ENCODE measurements around the gene FAM81A. TPM values are rescaled to one million over a fixed set of nuclear protein-coding genes. Genes with fewer than 3 reads are reported as not detected.
"Not testable (repeated sequence)": the region's sequence is repeated elsewhere in the genome, so short reads cannot be mapped to it uniquely, and the experiment has no call there.

The FAM81A gene
- total RNA-seq, 1 experiment from 2014 or later: not detected

DNA sequence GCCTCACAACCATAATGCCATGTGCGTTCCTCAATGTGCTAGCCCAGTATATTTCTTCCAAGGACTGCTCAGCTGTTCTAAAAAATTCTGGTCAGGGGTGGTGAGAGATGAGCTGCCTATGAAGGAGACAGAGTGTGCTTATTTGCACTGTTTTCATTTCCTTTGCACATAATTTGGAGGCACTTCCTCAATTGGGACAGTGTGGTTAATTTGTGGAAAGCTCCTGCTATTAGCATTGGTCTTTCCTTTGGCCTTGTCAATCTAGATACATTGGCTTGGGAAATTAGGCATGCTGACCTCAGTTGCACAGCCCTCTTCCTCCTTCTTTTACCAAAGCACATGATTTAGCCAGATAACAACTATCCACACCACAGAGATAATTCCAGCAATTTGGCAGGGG is 9.4 kb downstream of the FAM81A start:
- no peak overlapping the region for H2AFZ ChIP-seq (ENCODE audit: low read length)
- no peaks in the 10 kb centered on the region for H4K20me1 ChIP-seq (ENCODE audit: insufficient read depth, low read depth, low read length)
- no peak for DNase-seq
- no peaks in the 10 kb centered on the region for H3K36me3 ChIP-seq (ENCODE audit: insufficient read depth, low read length)
- no peak overlapping the region for H3K4me3 ChIP-seq (ENCODE audit: low read length)
- H3K4me2 ChIP-seq (ENCODE audit: low read depth, low read length, poor library complexity, severe bottlenecking): no peak overlapping the region
- no peaks in the 10 kb centered on the region for H3K9me3 ChIP-seq (ENCODE audit: low read length)
- H3K9ac ChIP-seq (ENCODE audit: low read length): no peak overlapping the region
- H3K27me3 ChIP-seq (ENCODE audit: low read length): no peaks in the 10 kb centered on the region
- no peak overlapping the region for H3K27ac ChIP-seq (ENCODE audit: low read length)
- no peaks in the 10 kb centered on the region for H3K79me2 ChIP-seq (ENCODE audit: low read length)
- H3K4me1 ChIP-seq (ENCODE audit: low read length): no peaks in the 10 kb centered on the region; the same call in 1 of the 2 replicates
- no peaks in the 10 kb centered on the region for H3K9me2 ChIP-seq (replicated peaks; ENCODE audit: insufficient read depth, low read length)

DNA sequence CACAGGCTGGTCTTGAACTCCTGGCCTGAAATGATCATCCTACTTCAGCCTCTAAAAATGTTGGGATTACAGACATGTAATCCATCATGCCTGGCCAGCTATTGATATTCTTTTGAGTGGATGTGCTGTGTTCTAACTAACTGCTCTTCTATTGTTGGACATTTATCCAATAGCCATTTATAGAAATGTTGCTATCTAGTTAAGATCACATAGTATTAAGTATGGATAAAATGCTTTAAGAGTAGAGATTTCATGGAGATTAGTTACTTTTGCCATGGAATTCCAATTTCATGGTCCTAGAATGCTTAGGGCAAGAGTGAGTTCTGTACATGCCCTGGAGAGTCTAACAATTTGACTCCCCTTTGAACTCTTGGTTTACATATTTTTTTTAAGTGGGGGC is 10.9 kb downstream of the FAM81A start:
- Histone ChIP-seq H3K79me2 (ENCODE audit: low read length) (no peaks in the 10 kb centered on the region), H3K27ac (ENCODE audit: low read length) (no peak overlapping the region), H3K9me3 (ENCODE audit: low read length) (no peaks in the 10 kb centered on the region), H4K20me1 (ENCODE audit: insufficient read depth, low read depth, low read length) (no peaks in the 10 kb centered on the region), H3K4me3 (ENCODE audit: low read length) (no peak overlapping the region), H3K27me3 (ENCODE audit: low read length) (no peaks in the 10 kb centered on the region), H3K4me2 (ENCODE audit: low read depth, low read length, poor library complexity, severe bottlenecking) (no peak overlapping the region), H3K9ac (ENCODE audit: low read length) (no peak overlapping the region), H3K9me2 (replicated peaks; ENCODE audit: insufficient read depth, low read length) (no peaks in the 10 kb centered on the region), H3K36me3 (ENCODE audit: insufficient read depth, low read length) (no peaks in the 10 kb centered on the region), H3K4me1 (ENCODE audit: low read length) (no peaks in the 10 kb centered on the region), H2AFZ (ENCODE audit: low read length) (no peak overlapping the region)
- DNase-seq: no peak

DNA sequence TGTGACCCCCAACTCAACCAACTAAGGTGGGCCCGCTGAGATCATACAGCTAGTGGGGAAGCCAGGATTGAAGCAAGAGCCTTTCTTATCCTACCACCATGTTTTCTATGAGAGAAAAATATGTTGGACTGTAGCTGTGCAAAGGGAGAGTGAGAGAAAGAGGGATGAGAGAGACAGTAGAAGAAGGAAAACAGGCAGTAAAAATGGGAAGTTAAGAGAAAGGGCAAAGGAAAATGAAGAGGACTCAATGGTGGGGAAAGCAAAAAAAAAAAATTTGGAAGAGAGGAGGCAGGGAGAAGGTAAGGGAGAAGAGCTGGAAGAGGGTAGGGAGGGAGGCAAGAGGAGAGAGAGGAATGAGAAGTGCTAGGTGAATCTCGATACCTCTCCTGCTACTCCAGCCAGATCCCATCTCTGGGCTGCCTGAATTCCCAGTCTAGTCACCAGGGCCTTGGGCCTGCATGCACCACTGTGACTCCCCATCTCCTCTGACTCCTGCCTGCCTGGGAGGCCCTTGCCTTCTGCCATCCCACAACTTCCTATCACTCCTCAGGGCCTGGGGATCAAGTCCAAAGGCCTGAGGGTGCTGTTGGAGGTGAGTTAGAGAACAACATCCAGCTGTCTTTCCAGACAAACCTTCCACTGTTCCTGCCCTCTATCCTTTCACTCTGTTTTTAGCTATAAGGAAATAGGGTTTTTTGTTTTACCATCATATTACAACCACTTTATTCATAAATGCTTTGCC is 15.7 kb downstream of the FAM81A start:
- Histone ChIP-seq H3K4me1 (ENCODE audit: low read length) (no peaks in the 10 kb centered on the region), H3K79me2 (ENCODE audit: low read length) (no peaks in the 10 kb centered on the region), H3K9me2 (replicated peaks; ENCODE audit: insufficient read depth, low read length) (no peaks in the 10 kb centered on the region), H4K20me1 (ENCODE audit: insufficient read depth, low read depth, low read length) (no peaks in the 10 kb centered on the region), H3K27ac (ENCODE audit: low read length) (no peak overlapping the region), H3K9me3 (ENCODE audit: low read length) (no peaks in the 10 kb centered on the region), H3K27me3 (ENCODE audit: low read length) (no peaks in the 10 kb centered on the region), H3K4me3 (ENCODE audit: low read length) (no peak overlapping the region), H3K9ac (ENCODE audit: low read length) (no peak overlapping the region), H3K36me3 (ENCODE audit: insufficient read depth, low read length) (no peaks in the 10 kb centered on the region), H2AFZ (ENCODE audit: low read length) (no peak overlapping the region), H3K4me2 (ENCODE audit: low read depth, low read length, poor library complexity, severe bottlenecking) (no peak overlapping the region)
- no peak for DNase-seq

DNA sequence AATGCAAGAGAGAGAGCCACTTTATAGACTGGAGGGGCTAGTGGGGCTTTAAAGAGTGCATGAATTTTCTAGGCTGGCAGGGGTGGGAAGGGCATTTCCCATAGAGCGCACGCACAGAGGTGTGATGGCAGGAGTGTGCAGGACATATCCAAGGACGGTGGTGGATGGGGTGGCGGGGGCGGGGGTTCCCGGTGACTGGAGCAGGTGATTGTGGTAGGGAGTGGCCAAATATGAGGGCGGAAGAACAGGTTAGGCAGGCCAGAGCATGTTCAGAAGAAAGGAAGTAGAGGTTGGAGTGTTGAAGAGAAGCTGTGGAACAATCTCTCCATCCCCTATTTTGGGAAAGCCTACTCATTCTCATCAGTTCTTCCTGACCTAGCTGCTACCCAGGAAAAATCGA is 18.1 kb downstream of the FAM81A start:
- no peak overlapping the region for H3K9ac ChIP-seq (ENCODE audit: low read length)
- no peaks in the 10 kb centered on the region for H3K4me1 ChIP-seq (ENCODE audit: low read length)
- no peak overlapping the region for H3K4me3 ChIP-seq (ENCODE audit: low read length)
- no peak overlapping the region for H3K4me2 ChIP-seq (ENCODE audit: low read depth, low read length, poor library complexity, severe bottlenecking)
- H2AFZ ChIP-seq (ENCODE audit: low read length): no peak overlapping the region
- H3K9me3 ChIP-seq (ENCODE audit: low read length): no peaks in the 10 kb centered on the region
- no peaks in the 10 kb centered on the region for H3K36me3 ChIP-seq (ENCODE audit: insufficient read depth, low read length)
- no peaks in the 10 kb centered on the region for H3K79me2 ChIP-seq (ENCODE audit: low read length)
- H3K9me2 ChIP-seq (replicated peaks; ENCODE audit: insufficient read depth, low read length): no peaks in the 10 kb centered on the region
- DNase-seq: no peak
- no peak overlapping the region for H3K27ac ChIP-seq (ENCODE audit: low read length)
- H3K27me3 ChIP-seq (ENCODE audit: low read length): no peaks in the 10 kb centered on the region
- H4K20me1 ChIP-seq (ENCODE audit: insufficient read depth, low read depth, low read length): no peaks in the 10 kb centered on the region

DNA sequence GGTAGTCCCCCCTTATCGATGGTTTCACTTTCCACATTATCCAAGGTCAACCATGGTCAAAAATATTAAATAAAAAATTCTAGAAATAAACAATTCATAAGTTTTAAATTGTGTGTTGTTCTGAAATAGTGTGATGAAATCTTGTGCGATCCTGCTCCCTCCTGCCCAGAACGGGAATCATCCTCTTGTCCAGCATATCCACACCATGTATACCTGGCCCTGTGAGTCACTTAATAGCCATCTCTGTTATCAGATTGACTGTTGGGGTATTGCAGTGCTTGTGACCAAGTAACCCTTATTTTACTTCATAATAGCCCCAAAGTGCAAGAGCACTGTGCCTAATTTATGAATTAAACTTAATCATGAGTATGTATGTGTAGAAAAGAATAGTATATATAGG is 19.1 kb downstream of the FAM81A start:
- Histone ChIP-seq H3K9ac (ENCODE audit: low read length) (no peak overlapping the region), H3K4me1 (ENCODE audit: low read length) (no peaks in the 10 kb centered on the region), H3K4me2 (ENCODE audit: low read depth, low read length, poor library complexity, severe bottlenecking) (no peak overlapping the region), H3K36me3 (ENCODE audit: insufficient read depth, low read length) (no peaks in the 10 kb centered on the region), H3K9me3 (ENCODE audit: low read length) (0 out of 2 replicates have a peak, but pooled peaks cover 3% of the 10 kb centered on the region), H3K27me3 (ENCODE audit: low read length) (no peaks in the 10 kb centered on the region), H4K20me1 (ENCODE audit: insufficient read depth, low read depth, low read length) (no peaks in the 10 kb centered on the region), H3K27ac (ENCODE audit: low read length) (no peak overlapping the region), H3K79me2 (ENCODE audit: low read length) (no peaks in the 10 kb centered on the region), H2AFZ (ENCODE audit: low read length) (no peak overlapping the region), H3K4me3 (ENCODE audit: low read length) (no peak overlapping the region), H3K9me2 (replicated peaks; ENCODE audit: insufficient read depth, low read length) (no peaks in the 10 kb centered on the region)
- DNase-seq: no peak

DNA sequence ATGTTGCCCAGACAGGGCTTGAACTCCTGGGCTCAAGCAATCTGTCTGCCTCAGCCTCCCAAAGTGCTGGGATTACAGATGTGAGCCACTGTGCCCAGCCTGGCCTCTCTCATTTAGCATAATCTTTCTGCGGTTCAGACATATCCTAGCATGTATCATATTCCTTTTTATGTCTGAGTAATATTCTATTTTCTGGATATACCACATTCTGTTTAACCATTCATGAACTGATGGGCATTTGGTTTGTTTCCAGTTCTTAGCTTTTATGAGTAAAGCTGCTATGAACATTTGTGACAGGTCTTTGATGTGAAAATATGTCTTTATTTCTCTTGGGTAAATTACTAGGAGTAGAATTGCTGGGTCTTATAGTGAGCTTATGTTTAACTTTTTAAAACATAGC is 23.5 kb downstream of the FAM81A start:
- Histone ChIP-seq H3K36me3 (ENCODE audit: insufficient read depth, low read length) (no peaks in the 10 kb centered on the region), H3K4me2 (ENCODE audit: low read depth, low read length, poor library complexity, severe bottlenecking) (no peak overlapping the region), H4K20me1 (ENCODE audit: insufficient read depth, low read depth, low read length) (no peaks in the 10 kb centered on the region), H2AFZ (ENCODE audit: low read length) (no peak overlapping the region), H3K9ac (ENCODE audit: low read length) (no peak overlapping the region), H3K27me3 (ENCODE audit: low read length) (no peaks in the 10 kb centered on the region), H3K27ac (ENCODE audit: low read length) (no peak overlapping the region), H3K4me1 (ENCODE audit: low read length) (no peaks in the 10 kb centered on the region), H3K79me2 (ENCODE audit: low read length) (no peaks in the 10 kb centered on the region), H3K4me3 (ENCODE audit: low read length) (no peak overlapping the region), H3K9me3 (ENCODE audit: low read length) (0 out of 2 replicates have a peak, but pooled peaks cover 3% of the 10 kb centered on the region), H3K9me2 (replicated peaks; ENCODE audit: insufficient read depth, low read length) (no peaks in the 10 kb centered on the region)
- DNase-seq: no peak

DNA sequence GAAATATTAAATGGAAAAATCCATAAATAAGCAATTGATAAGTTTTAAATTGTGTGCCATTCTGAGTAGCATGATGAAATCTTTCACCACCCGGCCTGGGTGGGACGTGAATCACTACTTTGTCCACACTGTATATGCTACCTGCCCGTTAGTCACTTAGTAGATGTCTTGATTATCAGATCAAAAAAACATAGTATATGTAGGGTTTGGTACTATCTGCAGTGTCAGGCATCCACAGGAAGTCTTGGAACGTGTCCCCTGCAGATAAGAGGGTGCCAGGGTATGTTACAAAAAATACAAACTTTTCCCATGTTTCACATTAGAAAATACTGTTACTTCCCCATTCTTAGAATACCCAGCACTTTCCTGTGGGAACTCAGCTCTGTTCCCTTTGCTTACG is 35.2 kb downstream of the FAM81A start:
- Histone ChIP-seq H4K20me1 (ENCODE audit: insufficient read depth, low read depth, low read length) (no peaks in the 10 kb centered on the region), H2AFZ (ENCODE audit: low read length) (no peak overlapping the region), H3K9me3 (ENCODE audit: low read length) (no peaks in the 10 kb centered on the region), H3K27me3 (ENCODE audit: low read length) (no peaks in the 10 kb centered on the region), H3K4me3 (ENCODE audit: low read length) (no peak overlapping the region), H3K4me1 (ENCODE audit: low read length) (no peaks in the 10 kb centered on the region), H3K36me3 (ENCODE audit: insufficient read depth, low read length) (no peaks in the 10 kb centered on the region), H3K4me2 (ENCODE audit: low read depth, low read length, poor library complexity, severe bottlenecking) (no peak overlapping the region), H3K9me2 (replicated peaks; ENCODE audit: insufficient read depth, low read length) (no peaks in the 10 kb centered on the region), H3K79me2 (ENCODE audit: low read length) (no peaks in the 10 kb centered on the region), H3K27ac (ENCODE audit: low read length) (no peak overlapping the region), H3K9ac (ENCODE audit: low read length) (no peak overlapping the region)
- no peak for DNase-seq

DNA sequence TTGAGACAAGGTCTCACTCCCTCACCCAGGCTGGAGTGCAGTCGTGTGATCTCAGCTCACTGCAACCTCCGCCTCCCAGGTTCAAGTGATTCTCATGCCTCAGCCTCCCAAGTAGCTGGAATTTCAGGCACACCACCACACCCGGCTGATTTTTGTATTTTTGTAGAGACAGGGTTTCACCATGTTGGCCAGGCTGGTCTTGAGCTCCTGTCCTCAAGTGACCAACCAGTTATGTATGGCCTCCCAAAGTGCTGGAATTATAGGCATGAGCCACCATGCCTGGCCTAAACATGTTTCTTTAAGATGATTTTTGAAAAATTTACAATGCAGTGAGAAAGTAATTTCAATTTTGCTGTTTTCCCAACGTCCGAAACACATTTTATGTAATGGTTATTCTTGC is 37.2 kb downstream of the FAM81A start:
- not testable (repeated sequence) for H3K4me1 ChIP-seq (ENCODE audit: low read length); H3K27me3 ChIP-seq (ENCODE audit: low read length); H3K36me3 ChIP-seq (ENCODE audit: insufficient read depth, low read length); DNase-seq; H3K9ac ChIP-seq (ENCODE audit: low read length); H3K27ac ChIP-seq (ENCODE audit: low read length); H2AFZ ChIP-seq (ENCODE audit: low read length); H3K9me2 ChIP-seq (replicated peaks; ENCODE audit: insufficient read depth, low read length); H3K9me3 ChIP-seq (ENCODE audit: low read length); H4K20me1 ChIP-seq (ENCODE audit: insufficient read depth, low read depth, low read length); H3K4me3 ChIP-seq (ENCODE audit: low read length); H3K4me2 ChIP-seq (ENCODE audit: low read depth, low read length, poor library complexity, severe bottlenecking); H3K79me2 ChIP-seq (ENCODE audit: low read length)
